ENCODE results near the gene FOXP4. TPM values are rescaled to one million over a fixed set of nuclear protein-coding genes. Genes with fewer than 3 reads are reported as not detected.

FOXP4 gene
- total RNA-seq, 2 experiments from 2014 or later = 6.3 to 26.3 TPM

DNA sequence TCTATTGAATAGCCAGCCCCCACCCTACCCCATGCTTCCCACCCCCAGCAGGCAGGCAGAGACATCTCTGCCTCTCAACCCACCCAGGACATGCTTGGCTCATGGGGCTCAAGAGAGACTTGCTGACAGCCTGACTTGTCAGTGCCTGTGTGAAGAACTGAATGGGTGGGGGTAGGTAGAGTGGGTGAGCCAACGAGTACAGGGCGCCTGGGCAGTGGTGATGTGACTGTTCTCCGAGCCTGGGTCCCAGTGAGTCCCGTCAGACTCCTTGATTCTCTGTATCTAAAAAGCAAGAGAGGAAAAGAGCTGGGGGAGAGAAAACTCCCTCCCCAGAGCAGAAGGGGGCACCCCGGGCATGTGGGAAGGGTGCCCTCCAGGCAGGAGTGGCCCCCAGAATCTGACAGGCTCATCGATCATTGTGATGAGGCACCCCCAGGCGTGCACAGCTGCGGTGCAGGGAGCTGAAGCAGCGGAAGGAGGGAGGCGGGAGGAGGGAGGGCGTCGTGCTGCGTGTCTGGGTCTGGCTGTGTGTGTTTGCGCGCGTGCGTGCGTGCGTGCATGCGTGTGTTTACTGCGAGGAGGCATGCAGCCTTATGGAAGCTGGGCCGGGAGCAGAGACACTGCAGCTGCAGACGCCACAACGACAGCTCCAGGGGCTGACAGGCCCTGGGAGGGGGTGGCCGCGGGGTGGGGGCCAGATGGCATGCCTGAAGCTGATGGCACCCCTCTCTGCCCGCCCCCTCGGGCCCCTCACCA is 40.2 kb downstream of the FOXP4 start:
- CTCF ChIA-PET (ENCODE audit: unreplicated experiment) = no interaction called here
- no peaks in the 10 kb centered on the region for H3K9me2 ChIP-seq (ENCODE audit: insufficient read depth, low read length)
- no peak for TF ChIP-seq CTCF (conservative IDR thresholded peaks at IDR 0.05; ENCODE audit: low read length)
- POLR2A ChIA-PET = no interaction called here
- H2AFZ ChIP-seq (ENCODE audit: low read length) = no peak overlapping the region
- no peaks in the 10 kb centered on the region for H3K9me3 ChIP-seq (ENCODE audit: low read length)
- H3K79me2 ChIP-seq (ENCODE audit: insufficient read depth, low read depth, low read length) = no peaks in the 10 kb centered on the region
- H3K4me2 ChIP-seq (ENCODE audit: low read length) = no peak overlapping the region
- no peak overlapping the region for H3K27ac ChIP-seq (ENCODE audit: low read depth, low read length, poor library complexity, severe bottlenecking)
- no peak overlapping the region for H3K4me3 ChIP-seq (ENCODE audit: low read depth, low read length, poor library complexity, severe bottlenecking)
- intact Hi-C loops (cut with micrococcal nuclease; ENCODE audit: unreplicated experiment) = no loop called here
- H3K4me1 ChIP-seq (ENCODE audit: insufficient read depth, low read length, poor library complexity, severe bottlenecking) = no peaks in the 10 kb centered on the region
- no TSS peak for BruUV-seq (replicated peaks)
- no peak for DNase-seq (ENCODE audit: low spot score)
- H3K36me3 ChIP-seq (ENCODE audit: insufficient read depth, low read length) = peaks cover 4% of the 10 kb centered on the region; the same call in 1 of the 2 replicates
- H4K20me1 ChIP-seq (ENCODE audit: insufficient read depth, low read length) = no peaks in the 10 kb centered on the region

- Histone ChIP-seq H2AFZ (ENCODE audit: low read length) (no peak overlapping the region), H3K27ac (ENCODE audit: low read depth, low read length, poor library complexity, severe bottlenecking) (no peak overlapping the region), H3K4me3 (ENCODE audit: low read depth, low read length, poor library complexity, severe bottlenecking) (no peak overlapping the region), H3K79me2 (ENCODE audit: insufficient read depth, low read depth, low read length) (no peaks in the 10 kb centered on the region), H4K20me1 (ENCODE audit: insufficient read depth, low read length) (no peaks in the 10 kb centered on the region), H3K4me1 (ENCODE audit: insufficient read depth, low read length, poor library complexity, severe bottlenecking) (no peaks in the 10 kb centered on the region), H3K36me3 (ENCODE audit: insufficient read depth, low read length) (peaks cover 8% of the 10 kb centered on the region; the same call in 1 of the 2 replicates), H3K4me2 (ENCODE audit: low read length) (no peak overlapping the region), H3K9me3 (ENCODE audit: low read length) (no peaks in the 10 kb centered on the region), H3K9me2 (ENCODE audit: insufficient read depth, low read length) (no peaks in the 10 kb centered on the region)
- DNase-seq (ENCODE audit: low spot score) = no peak
- TF ChIP-seq CTCF (conservative IDR thresholded peaks at IDR 0.05; ENCODE audit: low read length) (no peak), EZH2phosphoT487 (IDR thresholded peaks at IDR 0.05; ENCODE audit: borderline replicate concordance, low read depth, low read length) (no peak)
- ChIA-PET CTCF (ENCODE audit: unreplicated experiment) (no interaction called here), POLR2A (no interaction called here)
- intact Hi-C loops (cut with micrococcal nuclease; ENCODE audit: unreplicated experiment) = no loop called here
- no TSS peak for BruUV-seq (replicated peaks)
These were observed 41.1 kb downstream of the FOXP4 start for GRCh38 chr6:41587131-41587879.

GRCh38 chr6:41588111-41588510 is 41.9 kb downstream of the FOXP4 start:
- H3K36me3 ChIP-seq (ENCODE audit: insufficient read depth, low read length) = peaks cover 8% of the 10 kb centered on the region; the same call in 1 of the 2 replicates
- H3K4me1 ChIP-seq (ENCODE audit: insufficient read depth, low read length, poor library complexity, severe bottlenecking) = no peaks in the 10 kb centered on the region
- CTCF ChIA-PET (ENCODE audit: unreplicated experiment) = no interaction called here
- H3K9me3 ChIP-seq (ENCODE audit: low read length) = no peaks in the 10 kb centered on the region
- POLR2A ChIA-PET = no interaction called here
- H3K4me3 ChIP-seq (ENCODE audit: low read depth, low read length, poor library complexity, severe bottlenecking) = no peak overlapping the region
- no peak overlapping the region for H3K27ac ChIP-seq (ENCODE audit: low read depth, low read length, poor library complexity, severe bottlenecking)
- no TSS peak for BruUV-seq (replicated peaks)
- no peaks in the 10 kb centered on the region for H3K9me2 ChIP-seq (ENCODE audit: insufficient read depth, low read length)
- intact Hi-C loops (cut with micrococcal nuclease; ENCODE audit: unreplicated experiment) = no loop called here
- H3K4me2 ChIP-seq (ENCODE audit: low read length) = no peak overlapping the region
- TF ChIP-seq EZH2phosphoT487 (IDR thresholded peaks at IDR 0.05; ENCODE audit: borderline replicate concordance, low read depth, low read length) = no peak
- no peak for TF ChIP-seq CTCF (conservative IDR thresholded peaks at IDR 0.05; ENCODE audit: low read length)
- DNase-seq (ENCODE audit: low spot score) = no peak
- H2AFZ ChIP-seq (ENCODE audit: low read length) = no peak overlapping the region
- H3K79me2 ChIP-seq (ENCODE audit: insufficient read depth, low read depth, low read length) = no peaks in the 10 kb centered on the region
- no peaks in the 10 kb centered on the region for H4K20me1 ChIP-seq (ENCODE audit: insufficient read depth, low read length)

All from OCI-LY7 (cell line).